ENCODE data around the gene NCKAP1. TPM values are rescaled to one million over a fixed set of nuclear protein-coding genes. Genes with fewer than 3 reads are reported as not detected.

NCKAP1 gene
- total and polyA plus RNA-seq, 2 of the 4 experiments (the other 2 are of a cell fraction): 91.1 to 160 TPM

DNA sequence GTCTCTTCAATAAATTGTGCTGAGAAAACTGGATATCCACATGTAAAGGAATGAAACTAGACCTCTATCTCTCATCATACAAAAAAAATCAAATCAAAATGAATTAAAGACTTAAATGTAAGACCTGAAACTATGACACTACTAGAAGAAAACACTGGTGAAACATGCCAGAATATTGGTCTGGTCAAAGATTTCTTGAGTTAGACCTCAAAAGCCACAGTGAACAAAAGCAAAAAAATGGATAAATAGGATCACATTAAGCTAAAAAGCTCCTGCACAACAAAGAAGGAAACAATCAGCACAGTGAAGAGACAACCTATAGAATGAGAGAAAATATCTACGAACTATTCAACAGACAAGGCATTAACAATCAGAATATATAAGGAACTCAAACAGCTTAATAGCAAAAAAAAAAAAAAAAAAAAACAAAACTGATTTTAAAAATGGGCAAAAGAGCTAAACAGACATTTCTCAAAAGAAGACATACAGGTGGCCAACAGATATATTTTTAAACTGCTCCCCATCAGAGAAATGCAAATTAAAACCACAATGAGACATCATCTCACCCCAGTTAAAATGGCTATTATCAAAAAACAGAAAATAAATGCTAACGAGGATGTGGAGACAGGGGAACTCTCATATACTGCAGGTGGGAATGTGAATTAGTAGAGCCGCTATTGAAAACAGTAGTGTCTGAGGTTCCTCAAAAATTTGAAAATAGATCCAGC, 66.3 kb downstream of the NCKAP1 start:
- no peak overlapping the region for H3K18ac ChIP-seq (ENCODE audit: low read depth, low read length)
- no peak overlapping the region for H2BK15ac ChIP-seq (ENCODE audit: low read depth, low read length)
- ChIA-PET CTCF (interaction anchor here (1.3 kb wide), 1 partner anchor 8 kb away, joined by 3 read pairs; no protein-coding TSS in a partner anchor), POLR2A (ENCODE audit: unreplicated experiment) (no interaction called here)
- H3K14ac ChIP-seq (replicated peaks; ENCODE audit: low read depth, low read length): no peak overlapping the region
- no CpG with 5 or more reads among the region's 3 CpGs for WGBS, 2 experiments (ENCODE audit: extremely low coverage in 2 of 2, insufficient read length in 1 of 2)
- no peak overlapping the region for H3K27ac ChIP-seq (ENCODE audit: insufficient read depth, low read length)
- no peak overlapping the region for H2AK9ac ChIP-seq (replicated peaks; ENCODE audit: low read depth, low read length, poor library complexity)
- H3K9me1 ChIP-seq (ENCODE audit: insufficient read depth, low read length): no peaks in the 10 kb centered on the region; the same call in 1 of the 2 replicates
- H2BK20ac ChIP-seq (ENCODE audit: low read depth, low read length): no peak overlapping the region
- no peak for TF ChIP-seq RAD21 (IDR thresholded peaks at IDR 0.05; ENCODE audit: low read length)
- no peak for TF ChIP-seq POLR2A (IDR thresholded peaks at IDR 0.05; ENCODE audit: low read depth, low read length)
- no peak for TF ChIP-seq NFE2L2 (IDR thresholded peaks at IDR 0.05; ENCODE audit: low read depth, low read length)
- no peak for TF ChIP-seq RFX5 (IDR thresholded peaks at IDR 0.05; ENCODE audit: low read depth, low read length)
- TF ChIP-seq, protein P1, sequence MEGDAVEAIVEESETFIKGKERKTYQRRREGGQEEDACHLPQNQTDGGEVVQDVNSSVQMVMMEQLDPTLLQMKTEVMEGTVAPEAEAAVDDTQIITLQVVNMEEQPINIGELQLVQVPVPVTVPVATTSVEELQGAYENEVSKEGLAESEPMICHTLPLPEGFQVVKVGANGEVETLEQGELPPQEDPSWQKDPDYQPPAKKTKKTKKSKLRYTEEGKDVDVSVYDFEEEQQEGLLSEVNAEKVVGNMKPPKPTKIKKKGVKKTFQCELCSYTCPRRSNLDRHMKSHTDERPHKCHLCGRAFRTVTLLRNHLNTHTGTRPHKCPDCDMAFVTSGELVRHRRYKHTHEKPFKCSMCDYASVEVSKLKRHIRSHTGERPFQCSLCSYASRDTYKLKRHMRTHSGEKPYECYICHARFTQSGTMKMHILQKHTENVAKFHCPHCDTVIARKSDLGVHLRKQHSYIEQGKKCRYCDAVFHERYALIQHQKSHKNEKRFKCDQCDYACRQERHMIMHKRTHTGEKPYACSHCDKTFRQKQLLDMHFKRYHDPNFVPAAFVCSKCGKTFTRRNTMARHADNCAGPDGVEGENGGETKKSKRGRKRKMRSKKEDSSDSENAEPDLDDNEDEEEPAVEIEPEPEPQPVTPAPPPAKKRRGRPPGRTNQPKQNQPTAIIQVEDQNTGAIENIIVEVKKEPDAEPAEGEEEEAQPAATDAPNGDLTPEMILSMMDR (conservative IDR thresholded peaks at IDR 0.05; ENCODE audit: low read depth, low read length): no peak
- no peak for TF ChIP-seq MAZ (IDR thresholded peaks at IDR 0.05; ENCODE audit: borderline replicate concordance, low read depth, low read length)
- TF ChIP-seq, protein P2, sequence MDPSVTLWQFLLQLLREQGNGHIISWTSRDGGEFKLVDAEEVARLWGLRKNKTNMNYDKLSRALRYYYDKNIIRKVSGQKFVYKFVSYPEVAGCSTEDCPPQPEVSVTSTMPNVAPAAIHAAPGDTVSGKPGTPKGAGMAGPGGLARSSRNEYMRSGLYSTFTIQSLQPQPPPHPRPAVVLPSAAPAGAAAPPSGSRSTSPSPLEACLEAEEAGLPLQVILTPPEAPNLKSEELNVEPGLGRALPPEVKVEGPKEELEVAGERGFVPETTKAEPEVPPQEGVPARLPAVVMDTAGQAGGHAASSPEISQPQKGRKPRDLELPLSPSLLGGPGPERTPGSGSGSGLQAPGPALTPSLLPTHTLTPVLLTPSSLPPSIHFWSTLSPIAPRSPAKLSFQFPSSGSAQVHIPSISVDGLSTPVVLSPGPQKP (IDR thresholded peaks at IDR 0.05; ENCODE audit: borderline replicate concordance, low read depth, low read length): no peak
- no peak for TF ChIP-seq RCOR1 (IDR thresholded peaks at IDR 0.05; ENCODE audit: insufficient replicate concordance, low read length)
- TF ChIP-seq CEBPB (IDR thresholded peaks at IDR 0.05; ENCODE audit: low read depth, low read length): no peak
- TF ChIP-seq MXI1 (IDR thresholded peaks at IDR 0.05; ENCODE audit: borderline replicate concordance, low read depth, low read length): no peak
- TF ChIP-seq BHLHE40 (IDR thresholded peaks at IDR 0.05; ENCODE audit: low read depth, low read length): no peak
- no peak for TF ChIP-seq CHD1 (IDR thresholded peaks at IDR 0.05; ENCODE audit: low read depth, low read length)
- H3K23ac ChIP-seq (ENCODE audit: low read depth, low read length): no peak overlapping the region
- peaks cover 15% of the 10 kb centered on the region for H3K36me3 ChIP-seq (ENCODE audit: control insufficient read depth, insufficient read depth, low read length)
- ATAC-seq (ENCODE audit: low read depth): no peak
- no peaks in the 10 kb centered on the region for H3K27me3 ChIP-seq (ENCODE audit: control insufficient read depth, insufficient read depth, low read length)
- no peak for DNase-seq
- in situ Hi-C loops (cut with MboI; ENCODE audit: low sequenced_read_pairs): no loop called here
- H3K4me1 ChIP-seq (ENCODE audit: control insufficient read depth, insufficient read depth, low read length): no peaks in the 10 kb centered on the region
- H3K4me3 ChIP-seq (ENCODE audit: insufficient read depth, low read depth, low read length): no peak overlapping the region
- BruUV-seq (replicated peaks): no TSS peak
- no peak overlapping the region for H2BK120ac ChIP-seq (ENCODE audit: low read depth, low read length)
- dilution Hi-C loops (cut with HindIII; ENCODE audit: low sequenced_read_pairs, unreplicated experiment): no loop called here
- H2AFZ ChIP-seq (replicated peaks; ENCODE audit: low read length, poor library complexity): no peak overlapping the region
- no peak overlapping the region for H4K8ac ChIP-seq (ENCODE audit: low read depth in 2 of 2, low read length in 2 of 2)
- peaks cover 6 to 16% of the 10 kb centered on the region in 2 experiments; a peak in 3 of 4 replicates for H3K79me1 ChIP-seq (ENCODE audit: low read depth in 1 of 2, low read length in 2 of 2)
- intact Hi-C loops (cut with micrococcal nuclease): loop anchor here (10.0 kb wide), 1 partner anchor 47 kb away; no protein-coding TSS in a partner anchor
- H3K9me3 ChIP-seq (ENCODE audit: control insufficient read depth, insufficient read depth, low read length): no peaks in the 10 kb centered on the region
- H3K56ac ChIP-seq (ENCODE audit: extremely low read depth, insufficient read depth, low read length): no peak overlapping the region
- no peak overlapping the region for H4K5ac ChIP-seq (ENCODE audit: low read depth, low read length)
- H4K91ac ChIP-seq (ENCODE audit: insufficient read depth, low read depth, low read length): no peak overlapping the region
- H3K9ac ChIP-seq (ENCODE audit: low read depth, low read length): no peak overlapping the region
- H4K20me1 ChIP-seq (ENCODE audit: insufficient read depth, low read length): no peaks in the 10 kb centered on the region
- H3K4me2 ChIP-seq (ENCODE audit: low read depth, low read length): no peak overlapping the region
- no peak overlapping the region for H2BK5ac ChIP-seq (ENCODE audit: low read depth, low read length, poor library complexity, severe bottlenecking)
- no peak overlapping the region for H2AK5ac ChIP-seq (ENCODE audit: low read depth, low read length)
- H3K4ac ChIP-seq (ENCODE audit: low read depth, low read length): no peak overlapping the region
